ENCODE results near the gene FHOD1. TPM values are rescaled to one million over a fixed set of nuclear protein-coding genes. Genes with fewer than 3 reads are reported as not detected.
A peak's percentile ranks its signal among the peaks of the same experiment; 100 is the strongest.

The FHOD1 gene
- total and polyA plus RNA-seq, 10 donors = 45.6 to 304 (median 147) TPM

GRCh38 chr16:67199011-67199807 lies 48.1 kb downstream of the FHOD1 start, which contains the start of gene ELMO3:
Gene ELMO3 (plus strand): TSS chr16:67199131. CDS start chr16:67199327, 196 bp downstream.
- DNase-seq = no peak
- WGBS, 5 donors = 68 to 87% (median 83%) methylated on average over 42 to 61 of the region's 61 CpGs
- TF ChIP-seq, protein P1, sequence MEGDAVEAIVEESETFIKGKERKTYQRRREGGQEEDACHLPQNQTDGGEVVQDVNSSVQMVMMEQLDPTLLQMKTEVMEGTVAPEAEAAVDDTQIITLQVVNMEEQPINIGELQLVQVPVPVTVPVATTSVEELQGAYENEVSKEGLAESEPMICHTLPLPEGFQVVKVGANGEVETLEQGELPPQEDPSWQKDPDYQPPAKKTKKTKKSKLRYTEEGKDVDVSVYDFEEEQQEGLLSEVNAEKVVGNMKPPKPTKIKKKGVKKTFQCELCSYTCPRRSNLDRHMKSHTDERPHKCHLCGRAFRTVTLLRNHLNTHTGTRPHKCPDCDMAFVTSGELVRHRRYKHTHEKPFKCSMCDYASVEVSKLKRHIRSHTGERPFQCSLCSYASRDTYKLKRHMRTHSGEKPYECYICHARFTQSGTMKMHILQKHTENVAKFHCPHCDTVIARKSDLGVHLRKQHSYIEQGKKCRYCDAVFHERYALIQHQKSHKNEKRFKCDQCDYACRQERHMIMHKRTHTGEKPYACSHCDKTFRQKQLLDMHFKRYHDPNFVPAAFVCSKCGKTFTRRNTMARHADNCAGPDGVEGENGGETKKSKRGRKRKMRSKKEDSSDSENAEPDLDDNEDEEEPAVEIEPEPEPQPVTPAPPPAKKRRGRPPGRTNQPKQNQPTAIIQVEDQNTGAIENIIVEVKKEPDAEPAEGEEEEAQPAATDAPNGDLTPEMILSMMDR (IDR thresholded peaks at IDR 0.05 in 8 of 11, conservative IDR thresholded peaks at IDR 0.05 in 3 of 11) = peak in 3 of 11 experiments; percentile 13 to 34 (median 22)
- no peak for TF ChIP-seq POLR2A (IDR thresholded peaks at IDR 0.05)
- TF ChIP-seq POLR2AphosphoS5 (IDR thresholded peaks at IDR 0.05) = peak in 2 of 3 donors; percentile 45 to 63
- H3K9me3 ChIP-seq = no peaks in the 10 kb centered on the region
- H3K27me3 ChIP-seq (replicated peaks in 1 of 7) = no peaks in the 10 kb centered on the region
- H3K4me1 ChIP-seq = peaks cover under 1 to 58% (median 20%) of the 10 kb centered on the region in 6 donors
- peak within 1 kb of the TSS in 1 of 8 donors; percentile 4 for H3K4me3 ChIP-seq
- H3K27ac ChIP-seq = peak within 1 kb of the TSS in 2 of 8 donors; percentile 21 to 33
- intact Hi-C loops (cut with DNase I; ENCODE audit: low total_unique reads) = no loop called here
- H3K36me3 ChIP-seq = peaks cover 0 to 100% (median 90%) of the 10 kb centered on the region in 6 donors

- Histone ChIP-seq H3K27ac (peak overlapping the region in 2 of 8 donors; percentile 21 to 33), H3K27me3 (replicated peaks in 1 of 7) (no peaks in the 10 kb centered on the region), H3K9me3 (no peaks in the 10 kb centered on the region), H3K36me3 (peaks cover 0 to 100% (median 86%) of the 10 kb centered on the region in 6 donors), H3K4me1 (peaks cover 10 to 61% (median 29%) of the 10 kb centered on the region in 6 donors), H3K4me3 (no peak overlapping the region)
- TF ChIP-seq POLR2AphosphoS5 (IDR thresholded peaks at IDR 0.05) (peak in 2 of 3 donors; percentile 59 to 71), POLR2A (IDR thresholded peaks at IDR 0.05) (no peak)
- TF ChIP-seq, protein P1 (IDR thresholded peaks at IDR 0.05 in 8 of 11, conservative IDR thresholded peaks at IDR 0.05 in 3 of 11) = peak in 9 of 11 experiments; percentile 15 to 68 (median 55)
- DNase-seq = no peak
- 58 to 77% (median 68%) methylated on average over 8 to 12 of the region's 12 CpGs for WGBS, 5 donors
- intact Hi-C loops (cut with DNase I; ENCODE audit: low total_unique reads) = no loop called here
Observed at GRCh38 chr16:67198238-67198734, 49.0 kb downstream of the FHOD1 start.

DNA sequence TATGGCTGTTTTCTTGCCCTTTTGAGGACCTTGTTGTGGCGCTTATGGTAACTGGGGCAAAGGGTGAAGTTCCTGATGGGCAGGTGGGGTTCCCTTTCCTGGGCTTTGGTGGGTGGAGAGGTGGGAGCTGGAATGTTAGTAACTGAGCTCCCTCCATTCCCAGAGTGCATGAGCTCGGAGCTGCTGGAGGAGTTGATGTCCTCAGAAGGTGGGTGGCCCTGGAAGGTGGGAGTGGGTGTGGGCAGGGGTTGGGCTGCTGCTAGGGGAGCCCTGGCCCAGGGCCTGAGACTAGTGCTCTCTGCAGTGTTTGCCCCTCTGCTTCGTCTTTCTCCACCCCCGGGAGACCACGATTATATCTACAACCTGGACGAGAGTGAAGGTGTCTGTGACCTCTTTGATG lies 49.6 kb downstream of the FHOD1 start:
- peaks cover 15 to 67% (median 35%) of the 10 kb centered on the region in 6 donors for H3K4me1 ChIP-seq
- H3K4me3 ChIP-seq = no peak overlapping the region
- no peak for DNase-seq
- WGBS, 5 donors = 72 to 85% (median 79%) methylated on average over 5 to 6 of the region's 6 CpGs
- intact Hi-C loops (cut with DNase I; ENCODE audit: low total_unique reads) = no loop called here
- peak overlapping the region in 2 of 8 donors; percentile 21 to 33 for H3K27ac ChIP-seq
- TF ChIP-seq POLR2A (IDR thresholded peaks at IDR 0.05) (no peak), POLR2AphosphoS5 (IDR thresholded peaks at IDR 0.05) (no peak)
- TF ChIP-seq, protein P1 (IDR thresholded peaks at IDR 0.05 in 8 of 11, conservative IDR thresholded peaks at IDR 0.05 in 3 of 11) = no peak
- H3K9me3 ChIP-seq = no peaks in the 10 kb centered on the region
- H3K27me3 ChIP-seq (replicated peaks in 1 of 7) = no peaks in the 10 kb centered on the region
- H3K36me3 ChIP-seq = peaks cover 0 to 98% (median 80%) of the 10 kb centered on the region in 6 donors

DNA sequence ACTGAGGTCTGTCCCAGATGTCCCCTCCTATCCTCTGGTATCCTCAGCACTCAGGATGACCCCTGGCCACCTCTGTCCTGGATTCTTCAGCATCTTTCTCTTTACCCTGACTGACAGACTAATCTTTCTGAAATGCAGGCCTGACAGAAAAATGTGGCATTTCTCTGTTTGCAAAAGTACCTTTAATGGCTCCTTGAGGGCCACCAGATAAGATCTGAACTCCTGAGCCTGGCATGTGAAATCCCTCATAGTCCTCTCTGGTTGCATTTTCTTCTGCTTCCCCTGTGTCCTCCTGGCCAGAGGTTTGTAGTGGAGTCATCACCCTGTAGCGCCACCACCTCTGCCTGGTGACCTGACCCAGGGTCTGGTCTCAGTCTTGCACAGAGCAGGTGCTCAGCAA lies 50.4 kb downstream of the FHOD1 start:
- H3K27ac ChIP-seq = no peak overlapping the region
- no peak overlapping the region for H3K4me3 ChIP-seq
- intact Hi-C loops (cut with DNase I; ENCODE audit: low total_unique reads) = no loop called here
- TF ChIP-seq, protein P1 (IDR thresholded peaks at IDR 0.05 in 8 of 11, conservative IDR thresholded peaks at IDR 0.05 in 3 of 11) = no peak
- TF ChIP-seq POLR2A (IDR thresholded peaks at IDR 0.05) (no peak), POLR2AphosphoS5 (IDR thresholded peaks at IDR 0.05) (no peak)
- no peaks in the 10 kb centered on the region for H3K27me3 ChIP-seq (replicated peaks in 1 of 7)
- H3K36me3 ChIP-seq = peaks cover 0 to 90% (median 72%) of the 10 kb centered on the region in 6 donors
- 80 to 100% (median 96%) methylated on average over 1 of the region's 1 CpG for WGBS, 5 donors
- H3K9me3 ChIP-seq = no peaks in the 10 kb centered on the region
- H3K4me1 ChIP-seq = peaks cover 19 to 73% (median 39%) of the 10 kb centered on the region in 6 donors
- DNase-seq = no peak

Data from spleen (tissue), 11 donors.